Duodenal mucosa (tissue), 2 donors: Measurements from ENCODE around the gene FZD2.

ENCODE experiments used
- H3K27ac ChIP-seq: one replicate; pipeline ENCODE4 v1.7.0; 2013; ENCODE audit warnings: low read depth, low read length
- H3K27me3 ChIP-seq, 2 donors: one replicate each; pipeline ENCODE4 v1.7.0; 2013; ENCODE audit warnings: low read length in 2 of 2, control low read depth in 1 of 2; ENCODE audit not compliant: insufficient read depth in 2 of 2, control insufficient read depth in 1 of 2
- H3K36me3 ChIP-seq, 2 donors: one replicate each; pipeline ENCODE4 v1.7.0; 2013; ENCODE audit warnings: low read length in 2 of 2, control low read depth in 1 of 2; ENCODE audit not compliant: insufficient read depth in 2 of 2, control insufficient read depth in 1 of 2
- H3K4me1 ChIP-seq, 2 donors: one replicate each; pipeline ENCODE4 v1.7.0; 2013; ENCODE audit warnings: low read length in 2 of 2, control low read depth in 1 of 2; ENCODE audit not compliant: insufficient read depth in 2 of 2, control insufficient read depth in 1 of 2
- H3K4me3 ChIP-seq, 2 donors: one replicate each; pipeline ENCODE4 v1.7.0; 2013; ENCODE audit warnings: low read length in 2 of 2, low read depth in 1 of 2
- H3K9ac ChIP-seq, 2 donors: one replicate each; pipeline ENCODE4 v1.7.0; 2013; ENCODE audit warnings: low read length in 2 of 2, low read depth in 1 of 2
- H3K9me3 ChIP-seq, 2 donors: one replicate each; pipeline ENCODE4 v1.7.0; 2013; ENCODE audit warnings: low read length in 2 of 2, control low read depth in 1 of 2; ENCODE audit not compliant: control insufficient read depth in 1 of 2

FZD2 gene

DNA sequence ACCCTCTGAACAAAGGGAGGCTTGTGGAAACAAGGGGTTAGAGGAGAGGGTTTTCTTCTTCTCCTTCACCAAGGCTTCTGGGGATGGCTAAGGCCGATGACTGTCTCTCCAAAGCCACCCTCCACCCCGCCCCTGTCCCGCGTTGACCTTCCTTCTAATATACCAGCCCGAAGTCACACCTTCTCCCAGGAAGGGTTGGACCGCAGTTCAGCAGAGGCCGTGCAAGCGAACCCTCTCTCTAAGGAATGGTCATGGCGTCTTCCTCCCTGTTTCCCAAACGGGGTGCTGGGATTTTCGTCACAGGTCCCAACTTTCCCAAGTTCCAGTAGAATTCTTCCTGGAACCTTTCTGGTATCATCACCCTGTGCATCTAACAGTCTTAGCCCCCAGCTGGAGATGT lies 49.4 kb downstream of the FZD2 start:
- Histone ChIP-seq H3K9me3 (no peaks in the 10 kb centered on the region), H3K27me3 (peaks cover 0 to 3% of the 10 kb centered on the region in 2 donors), H3K9ac (no peak overlapping the region), H3K4me1 (no peaks in the 10 kb centered on the region), H3K4me3 (no peak overlapping the region), H3K27ac (no peak overlapping the region), H3K36me3 (no peaks in the 10 kb centered on the region)

- no peaks in the 10 kb centered on the region for H3K36me3 ChIP-seq
- H3K9ac ChIP-seq: no peak overlapping the region
- peaks cover 0 to 3% of the 10 kb centered on the region in 2 donors for H3K27me3 ChIP-seq
- no peaks in the 10 kb centered on the region for H3K9me3 ChIP-seq
- H3K4me1 ChIP-seq: no peaks in the 10 kb centered on the region
- H3K4me3 ChIP-seq: no peak overlapping the region
- H3K27ac ChIP-seq: no peak overlapping the region
These were observed 50.8 kb downstream of the FZD2 start for GRCh38 chr17:44607836-44608690.

DNA sequence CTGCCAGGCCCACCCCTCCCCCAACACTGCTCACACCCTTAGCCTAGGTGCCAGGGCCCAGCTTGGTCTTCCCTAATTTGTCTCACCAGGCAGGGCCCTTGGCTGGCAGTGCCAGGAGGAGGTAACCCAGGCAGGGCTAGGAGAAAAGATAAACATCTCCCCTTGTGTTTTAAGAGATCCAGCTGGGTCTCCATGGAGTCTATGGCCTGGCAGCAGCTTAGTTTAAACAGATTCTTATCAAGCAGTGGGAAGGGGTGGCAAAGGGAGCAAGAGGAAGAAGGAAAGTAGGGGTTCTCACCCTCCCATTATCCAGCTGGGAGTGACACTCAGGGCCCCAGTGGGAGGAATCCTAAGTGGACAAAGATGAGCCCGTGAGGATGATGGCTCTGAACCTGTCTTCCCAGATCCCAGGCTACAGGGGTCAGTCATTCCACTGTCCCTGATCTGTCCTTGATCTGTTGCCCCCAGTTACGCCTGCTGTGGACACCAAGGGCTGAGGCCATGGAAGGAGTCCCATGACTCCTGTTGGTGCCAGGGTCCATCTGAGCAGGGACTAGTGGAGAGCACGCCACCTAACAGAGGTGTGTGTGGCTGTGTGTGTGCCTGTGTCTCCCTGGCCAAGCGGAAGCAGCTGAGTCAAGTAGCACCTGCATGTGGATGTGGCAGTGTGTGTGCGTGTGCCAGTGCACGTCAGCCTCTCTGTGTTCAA lies 51.6 kb downstream of the FZD2 start:
- Histone ChIP-seq H3K4me1 (no peaks in the 10 kb centered on the region), H3K9me3 (no peaks in the 10 kb centered on the region), H3K9ac (no peak overlapping the region), H3K27ac (no peak overlapping the region), H3K36me3 (no peaks in the 10 kb centered on the region), H3K27me3 (peaks cover 0 to 3% of the 10 kb centered on the region in 2 donors), H3K4me3 (no peak overlapping the region)

- Histone ChIP-seq H3K27ac (no peak overlapping the region), H3K27me3 (peaks cover 0 to 3% of the 10 kb centered on the region in 2 donors), H3K4me3 (no peak overlapping the region), H3K9me3 (no peaks in the 10 kb centered on the region), H3K4me1 (no peaks in the 10 kb centered on the region), H3K36me3 (no peaks in the 10 kb centered on the region), H3K9ac (no peak overlapping the region)
These were observed 53.0 kb downstream of the FZD2 start for GRCh38 chr17:44610331-44610730.
